ENCODE data around the gene PCYT2.

PCYT2 gene

GRCh38 chr17:81948635-81949378, 37.6 kb upstream of the PCYT2 start:
- in situ Hi-C loops (cut with HindIII; ENCODE audit: low pct_ligation_motif_present, low pct_unique_long_range_greater_than_20kb, low sequenced_read_pairs): no loop called here
- DNase-seq: no peak

- in situ Hi-C loops (cut with HindIII; ENCODE audit: low pct_ligation_motif_present, low pct_unique_long_range_greater_than_20kb, low sequenced_read_pairs): no loop called here
- no peak for DNase-seq
Observed at GRCh38 chr17:81947189-81947588, 36.0 kb upstream of the PCYT2 start, which contains the start of gene MYADML2. TSS of gene MYADML2 (minus strand) at chr17:81947233. CDS start at chr17:81941741, 5,492 bp downstream.

- DNase-seq: no peak
- in situ Hi-C loops (cut with HindIII; ENCODE audit: low pct_ligation_motif_present, low pct_unique_long_range_greater_than_20kb, low sequenced_read_pairs): no loop called here
Observed at GRCh38 chr17:81944858-81945257, 33.7 kb upstream of the PCYT2 start.

- in situ Hi-C loops (cut with HindIII; ENCODE audit: low pct_ligation_motif_present, low pct_unique_long_range_greater_than_20kb, low sequenced_read_pairs): no loop called here
- no peak for DNase-seq
Observed at GRCh38 chr17:81942167-81942553, 31.0 kb upstream of the PCYT2 start.

GRCh38 chr17:81941484-81942166, 30.4 kb upstream of the PCYT2 start:
- DNase-seq: no peak
- in situ Hi-C loops (cut with HindIII; ENCODE audit: low pct_ligation_motif_present, low pct_unique_long_range_greater_than_20kb, low sequenced_read_pairs): no loop called here

- in situ Hi-C loops (cut with HindIII; ENCODE audit: low pct_ligation_motif_present, low pct_unique_long_range_greater_than_20kb, low sequenced_read_pairs): no loop called here
- no peak for DNase-seq
Observed at GRCh38 chr17:81940538-81941483, 29.6 kb upstream of the PCYT2 start.

GRCh38 chr17:81939881-81940385, 28.7 kb upstream of the PCYT2 start:
- in situ Hi-C loops (cut with HindIII; ENCODE audit: low pct_ligation_motif_present, low pct_unique_long_range_greater_than_20kb, low sequenced_read_pairs): no loop called here
- DNase-seq: no peak

- DNase-seq: no peak
- in situ Hi-C loops (cut with HindIII; ENCODE audit: low pct_ligation_motif_present, low pct_unique_long_range_greater_than_20kb, low sequenced_read_pairs): no loop called here
Observed at GRCh38 chr17:81939218-81939617, 28.0 kb upstream of the PCYT2 start.

GRCh38 chr17:81935709-81936084, 24.5 kb upstream of the PCYT2 start:
- in situ Hi-C loops (cut with HindIII; ENCODE audit: low pct_ligation_motif_present, low pct_unique_long_range_greater_than_20kb, low sequenced_read_pairs): no loop called here
- no peak for DNase-seq

- in situ Hi-C loops (cut with HindIII; ENCODE audit: low pct_ligation_motif_present, low pct_unique_long_range_greater_than_20kb, low sequenced_read_pairs): no loop called here
- DNase-seq: no peak
Observed at GRCh38 chr17:81934850-81935708, 23.9 kb upstream of the PCYT2 start.

- in situ Hi-C loops (cut with HindIII; ENCODE audit: low pct_ligation_motif_present, low pct_unique_long_range_greater_than_20kb, low sequenced_read_pairs): no loop called here
- no peak for DNase-seq
Observed at GRCh38 chr17:81934098-81934757, 23.0 kb upstream of the PCYT2 start.

- DNase-seq: no peak
- in situ Hi-C loops (cut with HindIII; ENCODE audit: low pct_ligation_motif_present, low pct_unique_long_range_greater_than_20kb, low sequenced_read_pairs): no loop called here
Observed at GRCh38 chr17:81933178-81933699, 22.0 kb upstream of the PCYT2 start.

GRCh38 chr17:81932333-81932983, 21.3 kb upstream of the PCYT2 start:
- DNase-seq: no peak
- in situ Hi-C loops (cut with HindIII; ENCODE audit: low pct_ligation_motif_present, low pct_unique_long_range_greater_than_20kb, low sequenced_read_pairs): no loop called here

- no peak for DNase-seq
- in situ Hi-C loops (cut with HindIII; ENCODE audit: low pct_ligation_motif_present, low pct_unique_long_range_greater_than_20kb, low sequenced_read_pairs): no loop called here
Observed at GRCh38 chr17:81931557-81932332, 20.5 kb upstream of the PCYT2 start.

GRCh38 chr17:81931189-81931556, 20.0 kb upstream of the PCYT2 start:
- DNase-seq: no peak
- in situ Hi-C loops (cut with HindIII; ENCODE audit: low pct_ligation_motif_present, low pct_unique_long_range_greater_than_20kb, low sequenced_read_pairs): no loop called here
